Measurements from ENCODE around the gene CPED1.
"Not testable (repeated sequence)": the region's sequence is repeated elsewhere in the genome, so short reads cannot be mapped to it uniquely, and the experiment has no call there.

The CPED1 gene

DNA sequence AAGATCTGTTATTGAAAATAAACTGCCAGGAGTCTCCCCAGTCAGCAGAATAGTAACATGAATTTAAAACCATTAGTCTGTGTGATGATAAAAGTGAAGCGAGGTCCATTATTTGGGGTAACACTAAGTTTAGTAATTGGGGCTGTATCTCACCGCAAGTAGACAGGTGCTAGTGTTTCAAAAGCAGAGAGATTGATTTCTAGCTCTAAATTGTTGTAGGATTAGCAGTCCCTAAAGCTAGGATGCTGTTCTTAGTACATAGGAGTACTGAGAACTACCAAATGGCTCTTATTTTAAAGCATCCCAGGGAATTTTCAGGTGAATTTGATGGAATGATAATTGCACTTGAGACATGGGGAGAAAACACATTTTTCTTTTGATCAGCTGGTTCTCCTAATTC, 70.5 kb downstream of the CPED1 start:
- Histone ChIP-seq H3K4me3 (ENCODE audit: low read depth, low read length) (no peak overlapping the region), H3K27ac (no peak overlapping the region), H3K27me3 (ENCODE audit: insufficient read depth, low read depth, severe bottlenecking) (no peaks in the 10 kb centered on the region), H3K9me3 (ENCODE audit: severe bottlenecking) (no peaks in the 10 kb centered on the region), H3K36me3 (no peaks in the 10 kb centered on the region)
- no peak for DNase-seq
- TF ChIP-seq, protein P1, sequence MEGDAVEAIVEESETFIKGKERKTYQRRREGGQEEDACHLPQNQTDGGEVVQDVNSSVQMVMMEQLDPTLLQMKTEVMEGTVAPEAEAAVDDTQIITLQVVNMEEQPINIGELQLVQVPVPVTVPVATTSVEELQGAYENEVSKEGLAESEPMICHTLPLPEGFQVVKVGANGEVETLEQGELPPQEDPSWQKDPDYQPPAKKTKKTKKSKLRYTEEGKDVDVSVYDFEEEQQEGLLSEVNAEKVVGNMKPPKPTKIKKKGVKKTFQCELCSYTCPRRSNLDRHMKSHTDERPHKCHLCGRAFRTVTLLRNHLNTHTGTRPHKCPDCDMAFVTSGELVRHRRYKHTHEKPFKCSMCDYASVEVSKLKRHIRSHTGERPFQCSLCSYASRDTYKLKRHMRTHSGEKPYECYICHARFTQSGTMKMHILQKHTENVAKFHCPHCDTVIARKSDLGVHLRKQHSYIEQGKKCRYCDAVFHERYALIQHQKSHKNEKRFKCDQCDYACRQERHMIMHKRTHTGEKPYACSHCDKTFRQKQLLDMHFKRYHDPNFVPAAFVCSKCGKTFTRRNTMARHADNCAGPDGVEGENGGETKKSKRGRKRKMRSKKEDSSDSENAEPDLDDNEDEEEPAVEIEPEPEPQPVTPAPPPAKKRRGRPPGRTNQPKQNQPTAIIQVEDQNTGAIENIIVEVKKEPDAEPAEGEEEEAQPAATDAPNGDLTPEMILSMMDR (IDR thresholded peaks at IDR 0.05; ENCODE audit: low read depth, low read length): no peak

DNA sequence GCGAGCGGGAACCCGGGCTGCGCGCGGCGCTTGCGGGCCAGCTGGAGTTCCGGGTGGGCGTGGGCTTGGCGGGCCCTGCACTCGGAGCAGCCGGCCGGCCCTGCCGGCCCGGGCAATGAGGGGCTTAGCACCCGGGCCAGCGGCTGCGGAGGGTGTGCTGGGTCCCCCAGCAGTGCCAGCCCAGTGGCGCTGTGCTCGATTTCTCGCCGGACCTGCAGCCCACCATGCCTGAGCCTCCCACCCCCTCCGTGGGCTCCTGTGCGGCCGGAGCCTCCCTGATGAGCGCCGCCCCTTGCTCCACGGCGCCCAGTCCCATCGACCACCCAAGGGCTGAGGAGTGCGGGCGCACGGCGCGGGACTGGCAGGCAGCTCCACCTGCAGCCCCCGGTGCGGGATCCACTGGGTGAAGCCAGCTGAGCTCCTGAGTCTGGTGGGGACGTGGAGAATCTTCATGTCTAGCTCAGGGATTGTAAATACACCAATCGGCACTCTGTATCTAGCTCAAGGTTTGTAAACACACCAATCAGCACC, 71.5 kb downstream of the CPED1 start:
- not testable (repeated sequence) for H3K36me3 ChIP-seq; H3K27me3 ChIP-seq (ENCODE audit: insufficient read depth, low read depth, severe bottlenecking); DNase-seq; H3K9me3 ChIP-seq (ENCODE audit: severe bottlenecking); H3K27ac ChIP-seq; H3K4me3 ChIP-seq (ENCODE audit: low read depth, low read length)

DNA sequence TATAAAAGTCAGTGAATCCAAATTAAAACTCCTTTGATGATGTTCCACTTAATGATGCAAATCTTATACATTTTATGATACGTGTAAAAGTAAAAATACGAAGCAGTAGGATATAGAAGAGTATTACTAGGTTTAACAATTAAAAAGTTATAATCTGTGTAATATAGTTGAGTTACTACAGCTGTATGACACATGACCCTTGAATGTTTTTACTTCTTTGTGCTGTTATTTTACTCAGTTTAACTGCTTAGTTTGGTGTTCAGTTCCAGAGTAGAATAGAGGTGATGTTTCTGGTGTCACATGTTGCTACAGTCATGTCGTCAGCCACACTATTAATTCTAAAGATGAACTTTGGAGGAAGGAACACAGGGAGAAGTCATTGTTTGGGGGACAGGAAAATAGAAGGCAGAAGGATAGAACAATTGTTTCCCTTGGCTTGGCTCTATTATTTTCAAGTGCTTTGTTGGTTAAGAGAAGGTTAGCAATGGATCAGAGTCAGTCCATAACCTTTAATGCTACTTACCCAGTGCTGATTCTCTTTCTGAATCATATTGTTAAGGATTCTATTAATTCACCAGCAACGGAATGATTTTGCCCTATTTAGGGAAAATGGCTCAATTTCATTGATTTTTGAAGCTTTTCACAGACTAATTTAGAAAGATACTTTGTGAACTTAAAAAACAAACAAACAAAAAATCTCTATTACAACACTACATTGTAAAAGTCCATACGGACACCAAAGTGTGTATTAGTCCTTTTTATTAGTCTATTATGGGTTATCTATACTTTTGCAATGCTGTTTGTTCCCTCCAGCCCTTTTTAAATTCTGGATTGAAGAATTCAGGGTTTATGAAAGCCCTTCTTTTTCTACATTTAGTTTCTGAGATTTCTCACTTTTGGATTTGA, 73.4 kb downstream of the CPED1 start:
- Histone ChIP-seq H3K9me3 (ENCODE audit: severe bottlenecking) (no peaks in the 10 kb centered on the region), H3K36me3 (no peaks in the 10 kb centered on the region), H3K27me3 (ENCODE audit: insufficient read depth, low read depth, severe bottlenecking) (no peaks in the 10 kb centered on the region), H3K27ac (no peak overlapping the region), H3K4me3 (ENCODE audit: low read depth, low read length) (no peak overlapping the region)
- TF ChIP-seq, protein P1 (IDR thresholded peaks at IDR 0.05; ENCODE audit: low read depth, low read length): no peak
- no peak for DNase-seq

DNA sequence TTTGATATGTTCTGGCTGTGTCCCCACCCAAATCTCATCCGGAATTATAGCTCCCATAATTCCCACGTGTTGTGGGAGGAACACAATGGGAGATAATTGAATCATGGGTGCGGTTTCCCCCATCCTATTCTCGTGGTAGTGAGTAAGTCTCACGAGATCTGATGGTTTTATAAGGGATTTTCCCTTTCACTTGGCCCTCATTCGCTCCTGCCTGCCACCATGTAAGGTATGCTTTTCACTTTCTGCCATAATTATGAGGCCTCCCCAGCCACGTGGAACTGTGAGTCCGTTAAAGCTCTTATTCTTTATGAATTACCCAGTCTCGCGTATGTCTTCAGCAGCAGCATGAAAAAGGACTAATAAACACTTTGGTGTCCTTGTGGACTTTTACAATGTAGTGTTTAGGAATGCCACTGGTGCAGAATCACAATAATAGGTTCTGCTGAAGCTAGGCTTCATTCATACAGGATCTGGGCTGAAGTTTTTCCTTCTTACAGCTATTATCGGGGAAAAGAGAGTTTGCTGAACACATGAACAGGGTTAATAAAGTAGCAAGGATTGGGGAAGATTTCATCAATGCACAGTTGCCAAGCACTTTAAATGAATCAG, 74.3 kb downstream of the CPED1 start:
- no peak for DNase-seq
- Histone ChIP-seq H3K9me3 (ENCODE audit: severe bottlenecking) (no peaks in the 10 kb centered on the region), H3K27me3 (ENCODE audit: insufficient read depth, low read depth, severe bottlenecking) (no peaks in the 10 kb centered on the region), H3K4me3 (ENCODE audit: low read depth, low read length) (no peak overlapping the region), H3K36me3 (no peaks in the 10 kb centered on the region), H3K27ac (no peak overlapping the region)
- TF ChIP-seq, protein P1 (IDR thresholded peaks at IDR 0.05; ENCODE audit: low read depth, low read length): no peak

DNA sequence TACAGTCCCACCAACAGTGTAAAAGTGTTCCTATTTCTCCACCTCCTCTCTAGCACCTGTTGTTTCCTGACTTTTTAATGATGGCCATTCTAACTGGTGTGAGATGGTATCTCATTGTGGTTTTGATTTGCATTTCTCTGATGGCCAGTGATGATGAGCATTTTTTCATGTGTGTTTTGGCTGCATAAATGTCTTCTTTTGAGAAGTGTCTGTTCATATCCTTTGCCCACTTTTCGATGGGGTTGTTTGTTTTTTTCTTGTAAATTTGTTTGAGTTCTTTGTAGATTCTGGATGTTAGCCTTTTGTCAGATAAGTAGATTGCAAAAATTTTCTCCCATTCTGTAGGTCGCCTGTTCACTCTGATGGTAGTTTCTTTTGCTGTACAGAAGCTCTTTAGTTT, 79.2 kb downstream of the CPED1 start:
- H3K27me3 ChIP-seq (ENCODE audit: insufficient read depth, low read depth, severe bottlenecking); H3K4me3 ChIP-seq (ENCODE audit: low read depth, low read length); H3K27ac ChIP-seq; H3K36me3 ChIP-seq; H3K9me3 ChIP-seq (ENCODE audit: severe bottlenecking); DNase-seq: not testable (repeated sequence)

DNA sequence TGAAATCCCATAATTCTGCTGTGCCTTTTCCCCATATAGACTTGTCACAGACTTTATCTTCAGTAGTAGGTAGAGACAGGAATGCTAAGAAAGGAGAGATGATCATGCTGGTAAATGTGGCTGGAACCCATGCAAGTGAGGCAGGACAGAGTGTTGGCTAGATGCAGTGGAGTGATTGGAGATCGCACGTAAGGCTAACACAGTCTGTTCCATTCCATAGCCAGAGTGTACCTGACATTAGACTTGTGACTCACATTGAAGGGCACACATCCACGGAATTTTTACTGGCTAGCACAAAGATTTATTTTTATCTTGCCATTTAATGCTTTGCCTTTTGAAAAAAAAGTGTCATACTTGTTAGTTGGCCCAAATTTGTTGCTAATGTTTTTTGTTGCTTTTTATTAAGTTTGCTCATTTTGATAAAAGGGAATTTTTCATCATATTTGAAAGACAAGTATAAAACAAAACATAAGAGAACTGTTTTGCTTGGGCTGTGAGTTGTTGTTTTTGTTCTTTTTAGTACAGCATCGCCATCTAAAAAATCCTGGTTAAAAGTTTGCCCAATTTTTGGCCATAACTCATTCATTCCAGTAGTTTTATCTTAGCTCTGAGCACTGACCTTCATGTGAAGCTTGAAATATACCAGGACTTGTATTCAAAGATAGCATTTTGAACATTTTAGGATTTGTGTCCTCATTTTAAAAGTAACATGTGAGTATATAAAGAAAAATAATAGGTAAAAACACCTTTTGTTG, 81.0 kb downstream of the CPED1 start:
- TF ChIP-seq, protein P1 (IDR thresholded peaks at IDR 0.05; ENCODE audit: low read depth, low read length): no peak
- Histone ChIP-seq H3K36me3 (no peaks in the 10 kb centered on the region), H3K9me3 (ENCODE audit: severe bottlenecking) (no peaks in the 10 kb centered on the region), H3K27me3 (ENCODE audit: insufficient read depth, low read depth, severe bottlenecking) (no peaks in the 10 kb centered on the region), H3K4me3 (ENCODE audit: low read depth, low read length) (no peak overlapping the region), H3K27ac (no peak overlapping the region)
- DNase-seq: no peak
